ENCODE data around the gene TEK. TPM values are rescaled to one million over a fixed set of nuclear protein-coding genes. Genes with fewer than 3 reads are reported as not detected.

The TEK gene
- total RNA-seq (2014; rRNA removed; shearing (Covaris generic)) (7.1 and 10.2 TPM in 2 replicates), polyA plus RNA-seq (2016; fragmentation: Nextera tagmentation; extraction: Ambion mirVana) (4.3 and 5.0 TPM in 2 replicates)

- in situ Hi-C loops (cut with MboI): no loop called here
Observed at GRCh38 chr9:27108981-27109541, at the start of gene TEK. Gene TEK (plus strand): TSS chr9:27109225. CDS start chr9:27109591, 366 bp downstream.

GRCh38 chr9:27059412-27059811 is 49.6 kb upstream of the TEK start:
- Histone ChIP-seq H3K9me2 (ENCODE audit: insufficient read depth) (no peaks in the 10 kb centered on the region), H3K27me3 (replicated peaks; ENCODE audit: insufficient read depth) (no peaks in the 10 kb centered on the region), H3K4me1 (ENCODE audit: insufficient read depth) (no peaks in the 10 kb centered on the region), H3F3A (ENCODE audit: insufficient read depth) (no peaks in the 10 kb centered on the region), H3K36me3 (ENCODE audit: low read depth) (0 out of 2 replicates have a peak, but pooled peaks cover 8% of the 10 kb centered on the region), H3K9me3 (ENCODE audit: low read depth) (no peaks in the 10 kb centered on the region), H3K79me2 (ENCODE audit: insufficient read depth) (no peaks in the 10 kb centered on the region), H3K27ac (no peak overlapping the region), H3K9ac (no peak overlapping the region), H3K4me3 (no peak overlapping the region), H4K20me1 (ENCODE audit: insufficient read depth) (no peaks in the 10 kb centered on the region), H3K4me2 (ENCODE audit: unreplicated experiment) (no peak overlapping the region), H2AFZ (no peak overlapping the region)
- 98 to 100% methylated on average over 1 of the region's 1 CpG for WGBS, 2 experiments (ENCODE audit: low coverage in 1 of 2, low lambda C conversion rate in 2 of 2, missing lambda C conversion rate in 2 of 2)
- in situ Hi-C loops (cut with MboI): no loop called here
- DNase-seq: no peak
- TF ChIP-seq EZH2 (IDR thresholded peaks at IDR 0.05; ENCODE audit: insufficient read depth, poor library complexity, severe bottlenecking): no peak

More at GRCh38 chr9:27108981-27109541, at the start of gene TEK:
- H3K27me3 ChIP-seq (replicated peaks; ENCODE audit: insufficient read depth): no peaks in the 10 kb centered on the region
- peak within 1 kb of the TSS; percentile 74 for H3K4me3 ChIP-seq
- peaks cover 34% of the 10 kb centered on the region for H3K4me1 ChIP-seq (ENCODE audit: insufficient read depth)
- H3K36me3 ChIP-seq (ENCODE audit: low read depth): no peaks in the 10 kb centered on the region
- peak within 1 kb of the TSS; percentile 73 for H3K9ac ChIP-seq
- H2AFZ ChIP-seq: peak within 1 kb of the TSS; percentile 96
- peaks cover 18% of the 10 kb centered on the region for H3F3A ChIP-seq (ENCODE audit: insufficient read depth)
- no peaks in the 10 kb centered on the region for H3K9me3 ChIP-seq (ENCODE audit: low read depth)
- H4K20me1 ChIP-seq (ENCODE audit: insufficient read depth): no peaks in the 10 kb centered on the region
- TF ChIP-seq EZH2phosphoT487 (IDR thresholded peaks at IDR 0.05; ENCODE audit: insufficient read depth, low read depth) (no peak), EZH2 (IDR thresholded peaks at IDR 0.05; ENCODE audit: insufficient read depth, poor library complexity, severe bottlenecking) (no peak)
- no peaks in the 10 kb centered on the region for H3K9me2 ChIP-seq (ENCODE audit: insufficient read depth)
- peak; percentile 61 for DNase-seq
- WGBS, 2 experiments (ENCODE audit: low coverage in 1 of 2, low lambda C conversion rate in 2 of 2, missing lambda C conversion rate in 2 of 2): 11 to 16% methylated on average over 9 of the region's 9 CpGs
- H3K4me2 ChIP-seq (ENCODE audit: unreplicated experiment): peak within 1 kb of the TSS; percentile 93
- peaks cover 17% of the 10 kb centered on the region for H3K79me2 ChIP-seq (ENCODE audit: insufficient read depth)
- peak within 1 kb of the TSS; percentile 46 for H3K27ac ChIP-seq

- H3K36me3 ChIP-seq (ENCODE audit: low read depth): 0 out of 2 replicates have a peak, but pooled peaks cover 8% of the 10 kb centered on the region
- H3K9me3 ChIP-seq (ENCODE audit: low read depth): no peaks in the 10 kb centered on the region
- no peak overlapping the region for H3K27ac ChIP-seq
- no peaks in the 10 kb centered on the region for H3F3A ChIP-seq (ENCODE audit: insufficient read depth)
- DNase-seq: no peak
- in situ Hi-C loops (cut with MboI): no loop called here
- no peaks in the 10 kb centered on the region for H4K20me1 ChIP-seq (ENCODE audit: insufficient read depth)
- H3K4me3 ChIP-seq: no peak overlapping the region
- H3K27me3 ChIP-seq (replicated peaks; ENCODE audit: insufficient read depth): no peaks in the 10 kb centered on the region
- H3K9me2 ChIP-seq (ENCODE audit: insufficient read depth): no peaks in the 10 kb centered on the region
- no peak overlapping the region for H2AFZ ChIP-seq
- H3K4me2 ChIP-seq (ENCODE audit: unreplicated experiment): no peak overlapping the region
- H3K9ac ChIP-seq: no peak overlapping the region
- no peaks in the 10 kb centered on the region for H3K79me2 ChIP-seq (ENCODE audit: insufficient read depth)
- TF ChIP-seq EZH2phosphoT487 (IDR thresholded peaks at IDR 0.05; ENCODE audit: insufficient read depth, low read depth) (no peak), EZH2 (IDR thresholded peaks at IDR 0.05; ENCODE audit: insufficient read depth, poor library complexity, severe bottlenecking) (no peak)
- no peaks in the 10 kb centered on the region for H3K4me1 ChIP-seq (ENCODE audit: insufficient read depth)
Observed at GRCh38 chr9:27059907-27060306, 49.1 kb upstream of the TEK start.

GRCh38 chr9:27065288-27065687 is 43.7 kb upstream of the TEK start:
- Histone ChIP-seq H3K36me3 (ENCODE audit: low read depth) (no peaks in the 10 kb centered on the region), H3K9ac (no peak overlapping the region), H3K9me2 (ENCODE audit: insufficient read depth) (no peaks in the 10 kb centered on the region), H3K4me3 (no peak overlapping the region), H3K9me3 (ENCODE audit: low read depth) (no peaks in the 10 kb centered on the region), H4K20me1 (ENCODE audit: insufficient read depth) (no peaks in the 10 kb centered on the region), H3K27ac (no peak overlapping the region), H3F3A (ENCODE audit: insufficient read depth) (no peaks in the 10 kb centered on the region), H3K4me1 (ENCODE audit: insufficient read depth) (no peaks in the 10 kb centered on the region), H2AFZ (no peak overlapping the region), H3K27me3 (replicated peaks; ENCODE audit: insufficient read depth) (no peaks in the 10 kb centered on the region), H3K4me2 (ENCODE audit: unreplicated experiment) (no peak overlapping the region), H3K79me2 (ENCODE audit: insufficient read depth) (no peaks in the 10 kb centered on the region)
- in situ Hi-C loops (cut with MboI): no loop called here
- no peak for DNase-seq
- no peak for TF ChIP-seq EZH2 (IDR thresholded peaks at IDR 0.05; ENCODE audit: insufficient read depth, poor library complexity, severe bottlenecking)
- TF ChIP-seq EZH2phosphoT487 (IDR thresholded peaks at IDR 0.05; ENCODE audit: insufficient read depth, low read depth): no peak
- 50 to 62% methylated on average over 1 of the region's 1 CpG for WGBS, 2 experiments (ENCODE audit: low coverage in 1 of 2, low lambda C conversion rate in 2 of 2, missing lambda C conversion rate in 2 of 2)

Data from GM23248 (cell line).